Measurements from ENCODE around the gene RPL27.

RPL27 gene

GRCh38 chr17:43043307-43043706, 45.1 kb downstream of the RPL27 start:
- Histone ChIP-seq H3K27ac (no peak overlapping the region), H3K4me3 (no peak overlapping the region)
- no peak for DNase-seq (ENCODE audit: low spot score)
- no peak for TF ChIP-seq CTCF (IDR thresholded peaks at IDR 0.05)

GRCh38 chr17:43044024-43044423, 45.8 kb downstream of the RPL27 start:
- no peak for TF ChIP-seq CTCF (IDR thresholded peaks at IDR 0.05)

GRCh38 chr17:43051969-43052368, 53.8 kb downstream of the RPL27 start:
- Histone ChIP-seq H3K4me3 (no peak overlapping the region), H3K27ac (no peak overlapping the region)
- no peak for DNase-seq (ENCODE audit: low spot score)
- no peak for TF ChIP-seq CTCF (IDR thresholded peaks at IDR 0.05)

More at GRCh38 chr17:43044024-43044423, 45.8 kb downstream of the RPL27 start:
- Histone ChIP-seq H3K27ac (no peak overlapping the region), H3K4me3 (no peak overlapping the region)
- no peak for DNase-seq (ENCODE audit: low spot score)
